ENCODE measurements around the gene LEMD3.

DNA sequence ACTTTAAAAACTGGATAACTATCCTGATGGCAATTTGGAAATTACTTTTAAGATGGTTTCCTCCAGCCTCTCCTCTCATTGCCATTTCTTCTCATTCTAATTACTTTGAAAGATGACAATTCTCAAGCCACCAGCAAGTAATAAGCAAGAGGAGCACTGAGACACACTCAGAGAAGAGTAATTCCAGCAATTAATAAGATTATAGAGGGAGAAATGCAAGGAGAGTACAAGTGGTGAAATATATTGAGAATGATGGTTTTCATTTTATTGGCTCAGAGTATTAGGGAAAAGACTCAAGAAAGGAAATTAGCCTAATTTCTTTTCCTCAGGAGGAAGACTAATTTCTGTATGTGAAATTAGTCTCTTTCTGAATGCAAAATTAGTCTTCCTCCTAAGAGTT is 88.6 kb downstream of the LEMD3 start:
- no peak for TF ChIP-seq SP1 (IDR thresholded peaks at IDR 0.05; ENCODE audit: low read depth, low read length)
- TF ChIP-seq, protein P1, sequence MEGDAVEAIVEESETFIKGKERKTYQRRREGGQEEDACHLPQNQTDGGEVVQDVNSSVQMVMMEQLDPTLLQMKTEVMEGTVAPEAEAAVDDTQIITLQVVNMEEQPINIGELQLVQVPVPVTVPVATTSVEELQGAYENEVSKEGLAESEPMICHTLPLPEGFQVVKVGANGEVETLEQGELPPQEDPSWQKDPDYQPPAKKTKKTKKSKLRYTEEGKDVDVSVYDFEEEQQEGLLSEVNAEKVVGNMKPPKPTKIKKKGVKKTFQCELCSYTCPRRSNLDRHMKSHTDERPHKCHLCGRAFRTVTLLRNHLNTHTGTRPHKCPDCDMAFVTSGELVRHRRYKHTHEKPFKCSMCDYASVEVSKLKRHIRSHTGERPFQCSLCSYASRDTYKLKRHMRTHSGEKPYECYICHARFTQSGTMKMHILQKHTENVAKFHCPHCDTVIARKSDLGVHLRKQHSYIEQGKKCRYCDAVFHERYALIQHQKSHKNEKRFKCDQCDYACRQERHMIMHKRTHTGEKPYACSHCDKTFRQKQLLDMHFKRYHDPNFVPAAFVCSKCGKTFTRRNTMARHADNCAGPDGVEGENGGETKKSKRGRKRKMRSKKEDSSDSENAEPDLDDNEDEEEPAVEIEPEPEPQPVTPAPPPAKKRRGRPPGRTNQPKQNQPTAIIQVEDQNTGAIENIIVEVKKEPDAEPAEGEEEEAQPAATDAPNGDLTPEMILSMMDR (IDR thresholded peaks at IDR 0.05; ENCODE audit: control extremely low read depth in 1 of 3, insufficient read depth in 1 of 3, low read depth in 1 of 3, low read length in 3 of 3), result no peak
- no peak for TF ChIP-seq NRF1 (IDR thresholded peaks at IDR 0.05; ENCODE audit: low read depth, low read length)
- TF ChIP-seq TAF1 (IDR thresholded peaks at IDR 0.05; ENCODE audit: low read depth, low read length), result no peak
- TF ChIP-seq, protein P2, sequence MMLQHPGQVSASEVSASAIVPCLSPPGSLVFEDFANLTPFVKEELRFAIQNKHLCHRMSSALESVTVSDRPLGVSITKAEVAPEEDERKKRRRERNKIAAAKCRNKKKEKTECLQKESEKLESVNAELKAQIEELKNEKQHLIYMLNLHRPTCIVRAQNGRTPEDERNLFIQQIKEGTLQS (IDR thresholded peaks at IDR 0.05; ENCODE audit: insufficient read depth, low read depth, low read length), result no peak
- no peak for TF ChIP-seq POLR2A (IDR thresholded peaks at IDR 0.05; ENCODE audit: control extremely low read depth in 1 of 2, low read depth in 2 of 2, low read length in 2 of 2)
- TF ChIP-seq SIN3A (conservative IDR thresholded peaks at IDR 0.05 in 1 of 2, IDR thresholded peaks at IDR 0.05 in 1 of 2; ENCODE audit: low read depth in 1 of 2, low read length in 2 of 2), result no peak
- TF ChIP-seq MAX (IDR thresholded peaks at IDR 0.05), result no peak
- no peak for TF ChIP-seq FOSL1 (IDR thresholded peaks at IDR 0.05; ENCODE audit: insufficient read depth, low read depth, low read length)
- TF ChIP-seq SRF (IDR thresholded peaks at IDR 0.05; ENCODE audit: low read depth, low read length), result no peak
- no peak for TF ChIP-seq BACH1 (IDR thresholded peaks at IDR 0.05; ENCODE audit: low read length)
- no peak for TF ChIP-seq USF2 (IDR thresholded peaks at IDR 0.05; ENCODE audit: low read length)
- no peak for TF ChIP-seq BCL11A (IDR thresholded peaks at IDR 0.05; ENCODE audit: low read depth in 2 of 2, low read length in 2 of 2)

All from H1 (cell line).